IMR-90 (cell line): ENCODE measurements around the gene LMO1. TPM values are rescaled to one million over a fixed set of nuclear protein-coding genes. Genes with fewer than 3 reads are reported as not detected.

Source experiments
- ATAC-seq: fragments of 200-7000 bp; cut with Tn5 transposase; 2 replicates; pipeline ENCODE4 v1.9.1; 2020; ENCODE audit warnings: low read depth, mild to moderate bottlenecking, moderate library complexity
- BruUV-seq: library from RNA; stranded (reverse); fragments of 400-500 nt; replicated peaks from 2 replicates; lab custom pipeline; 2021; lab: Mats Ljungman, UMichigan
- CTCF ChIA-PET: fragments of 300-600 bp; formaldehyde crosslinking; extraction: SDS; loops from one replicate; lab custom pipeline; 2021; ENCODE audit warnings: antibody characterized with exemption; lab: Yijun Ruan, JAX
- POLR2A ChIA-PET: fragments of 300-600 bp; sonication (Branson Sonifier 250); formaldehyde crosslinking; loops from one replicate; lab custom pipeline; 2022; ENCODE audit warnings: antibody characterized with exemption; ENCODE audit not compliant: unreplicated experiment; lab: Charles Lee
- DNase-seq: peaks from one replicate; pipeline ENCODE4 v3.0.0; 2013
- H2AFZ ChIP-seq: replicated peaks from 2 replicates; pipeline ENCODE3; 2013; ENCODE audit warnings: low read length, mild to moderate bottlenecking; ENCODE audit not compliant: poor library complexity
- H2AK5ac ChIP-seq: 2 replicates; pipeline ENCODE4 v1.6.1; 2013; ENCODE audit warnings: low read depth, low read length, inconsistent platforms
- H2AK9ac ChIP-seq: replicated peaks from 2 replicates; pipeline ENCODE3; 2013; ENCODE audit warnings: mild to moderate bottlenecking, low read depth, low read length, moderate library complexity; ENCODE audit not compliant: poor library complexity
- H2BK120ac ChIP-seq: 2 replicates; pipeline ENCODE4 v1.6.1; 2013; ENCODE audit warnings: low read depth, low read length, inconsistent platforms
- H2BK15ac ChIP-seq: 3 replicates; pipeline ENCODE4 v1.6.1; 2013; ENCODE audit warnings: low read depth, low read length, inconsistent platforms
- H2BK20ac ChIP-seq: 2 replicates; pipeline ENCODE4 v1.6.1; 2013; ENCODE audit warnings: low read depth, mild to moderate bottlenecking, inconsistent platforms, low read length, moderate library complexity
- H2BK5ac ChIP-seq: 2 replicates; pipeline ENCODE4 v1.6.1; 2013; ENCODE audit warnings: mild to moderate bottlenecking, low read depth, low read length, inconsistent platforms; ENCODE audit not compliant: poor library complexity, severe bottlenecking
- H3K14ac ChIP-seq: replicated peaks from 2 replicates; pipeline ENCODE4 v1.6.1; 2013; ENCODE audit warnings: low read depth, low read length, inconsistent platforms
- H3K18ac ChIP-seq: 2 replicates; pipeline ENCODE4 v1.6.1; 2013; ENCODE audit warnings: low read depth, low read length, control low read depth
- H3K23ac ChIP-seq: 2 replicates; pipeline ENCODE4 v1.6.1; 2013; ENCODE audit warnings: low read depth, low read length, inconsistent platforms
- H3K27ac ChIP-seq: 2 replicates; pipeline ENCODE4 v1.5.1; 2013; ENCODE audit warnings: mild to moderate bottlenecking, control low read depth, low read length; ENCODE audit not compliant: insufficient read depth
- H3K27me3 ChIP-seq: 2 replicates; pipeline ENCODE4 v1.6.1; 2013; ENCODE audit warnings: low read length; ENCODE audit not compliant: control insufficient read depth, insufficient read depth
- H3K36me3 ChIP-seq: 2 replicates; pipeline ENCODE4 v1.6.1; 2013; ENCODE audit warnings: low read length, mixed read lengths; ENCODE audit not compliant: control insufficient read depth, insufficient read depth
- H3K4ac ChIP-seq: 2 replicates; pipeline ENCODE4 v1.6.1; 2013; ENCODE audit warnings: low read depth, low read length, inconsistent platforms
- H3K4me1 ChIP-seq: 2 replicates; pipeline ENCODE4 v1.6.1; 2013; ENCODE audit warnings: low read length, mixed read lengths; ENCODE audit not compliant: control insufficient read depth, insufficient read depth
- H3K4me2 ChIP-seq: 2 replicates; pipeline ENCODE4 v1.6.1; 2013; ENCODE audit warnings: low read depth, mild to moderate bottlenecking, control low read depth, low read length, moderate library complexity
- H3K4me3 ChIP-seq: 2 replicates; pipeline ENCODE4 v1.5.1; 2013; ENCODE audit warnings: low read depth, mild to moderate bottlenecking, control low read depth, low read length, moderate library complexity; ENCODE audit not compliant: insufficient read depth
- H3K56ac ChIP-seq: 2 replicates; pipeline ENCODE4 v1.6.1; 2013; ENCODE audit warnings: low read length, inconsistent platforms; ENCODE audit not compliant: insufficient read depth; ENCODE audit errors: extremely low read depth
- H3K79me1 ChIP-seq, 2 experiments: 2 replicates each; pipeline ENCODE4 v1.6.1; 2013; ENCODE audit warnings: low read length in 2 of 2, inconsistent platforms in 1 of 2, low read depth in 1 of 2
- H3K9ac ChIP-seq: 2 replicates; pipeline ENCODE4 v1.6.1; 2013; ENCODE audit warnings: low read depth, low read length, control low read depth
- H3K9me1 ChIP-seq: 2 replicates; pipeline ENCODE4 v1.6.1; 2013; ENCODE audit warnings: low read length, inconsistent platforms; ENCODE audit not compliant: insufficient read depth
- H3K9me3 ChIP-seq: 2 replicates; pipeline ENCODE4 v1.6.1; 2013; ENCODE audit warnings: low read length; ENCODE audit not compliant: control insufficient read depth, insufficient read depth
- H4K20me1 ChIP-seq: 2 replicates; pipeline ENCODE4 v1.6.1; 2013; ENCODE audit warnings: low read length, inconsistent platforms; ENCODE audit not compliant: insufficient read depth
- H4K5ac ChIP-seq: 2 replicates; pipeline ENCODE4 v1.6.1; 2013; ENCODE audit warnings: mild to moderate bottlenecking, low read depth, low read length, control low read depth
- H4K8ac ChIP-seq, 2 experiments: 2 replicates each; pipeline ENCODE4 v1.6.1; 2013; ENCODE audit warnings: low read depth in 2 of 2, low read length in 2 of 2, control low read depth in 1 of 2, inconsistent platforms in 1 of 2
- H4K91ac ChIP-seq: 2 replicates; pipeline ENCODE4 v1.6.1; 2013; ENCODE audit warnings: low read depth, low read length, inconsistent platforms; ENCODE audit not compliant: insufficient read depth
- BHLHE40 ChIP-seq: fragments of 150-350 bp; IDR thresholded peaks from 2 replicates; pipeline ENCODE4 v1.6.1; 2016; ENCODE audit warnings: mild to moderate bottlenecking, low read depth, low read length
- RCOR1 ChIP-seq: IDR thresholded peaks from 2 replicates; pipeline ENCODE4 v1.6.1; 2012; ENCODE audit warnings: mild to moderate bottlenecking, low read length, improper control_type of control experiment; ENCODE audit not compliant: insufficient replicate concordance
- WGBS, 2 experiments: methylation state at CpG; one replicate each; pipeline versions ENCODE4 v1.1.5 to v1.1.7; 2013; ENCODE audit warnings: missing lambda C conversion rate in 2 of 2; ENCODE audit not compliant: insufficient read length in 1 of 2; ENCODE audit errors: extremely low coverage in 2 of 2; 5-methylcytosine and 5-hydroxymethylcytosine counted together
- dilution Hi-C: fragments of 300-500 bp; cut with HindIII; formaldehyde crosslinking; loops from one replicate; pipeline ENCODE4 v1.14.3; 2018; ENCODE audit warnings: low sequenced_read_pairs; ENCODE audit not compliant: unreplicated experiment
- in situ Hi-C: fragments of 300-500 bp; cut with MboI; formaldehyde crosslinking; loops from 3 replicates; pipeline ENCODE4 v1.14.3; 2019; ENCODE audit warnings: low sequenced_read_pairs, inconsistent platforms, mixed read lengths
- intact Hi-C: fragments of 100-400 bp; cut with micrococcal nuclease; formaldehyde crosslinking; loops from 2 replicates; pipeline ENCODE4 v1.10.0; 2022
- polyA plus RNA-seq, 3 experiments: library from polyadenylated mRNA; depleted of rRNA; stranded (reverse); fragments of >200 nt; gene quantifications; 2 replicates each; pipeline ENCODE4 v1.2.3, GENCODE V29; 2012; ENCODE audit warnings: low replicate concordance in 1 of 3
- total RNA-seq: library from RNA; depleted of rRNA; stranded (reverse); fragments of >200 nt; gene quantifications from 2 replicates; pipeline ENCODE4 v1.2.3, GENCODE V29; 2012
- TF ChIP-seq, protein P1 (sequence below): fragments of 150-350 bp; IDR thresholded peaks from 2 replicates; pipeline ENCODE4 v1.6.1; 2016; ENCODE audit warnings: low read depth, mild to moderate bottlenecking, low read length, moderate library complexity, borderline replicate concordance

LMO1 gene
- total and polyA plus RNA-seq, 2 of the 4 experiments (the other 2 are of a cell fraction), result not detected

GRCh38 chr11:8257003-8257664 lies 6.5 kb downstream of the LMO1 start:
- Histone ChIP-seq H3K56ac (no peak overlapping the region), H3K4ac (no peak overlapping the region), H2BK5ac (no peak overlapping the region), H3K14ac (no peak overlapping the region), H3K23ac (no peak overlapping the region), H2AK5ac (no peak overlapping the region), H3K9me3 (no peaks in the 10 kb centered on the region), H3K4me2 (no peak overlapping the region), H3K27ac (no peak overlapping the region), H4K8ac (no peak overlapping the region), H3K79me1 (no peaks in the 10 kb centered on the region), H3K9me1 (no peaks in the 10 kb centered on the region), H3K18ac (no peak overlapping the region), H3K4me1 (no peaks in the 10 kb centered on the region), H2BK120ac (no peak overlapping the region), H4K20me1 (no peaks in the 10 kb centered on the region), H2BK15ac (no peak overlapping the region), H3K27me3 (peaks cover 34% of the 10 kb centered on the region), H2AFZ (no peak overlapping the region), H4K91ac (no peak overlapping the region), H3K9ac (no peak overlapping the region), H3K4me3 (no peak overlapping the region), H2AK9ac (no peak overlapping the region), H4K5ac (no peak overlapping the region), H2BK20ac (no peak overlapping the region), H3K36me3 (no peaks in the 10 kb centered on the region)
- in situ Hi-C loops (no loop called here), dilution Hi-C loops (no loop called here), intact Hi-C loops (no loop called here)
- ATAC-seq (no peak), DNase-seq (no peak)
- POLR2A ChIA-PET, result no interaction called here
- no TSS peak for BruUV-seq
- CTCF ChIA-PET, result no interaction called here
- 40% methylated on average over 1 of the region's 4 CpGs; no CpG with 5 or more reads in 1 of the 2 experiments for WGBS, 2 experiments
- TF ChIP-seq BHLHE40, result no peak
- TF ChIP-seq RCOR1, result no peak
- TF ChIP-seq, protein P1, sequence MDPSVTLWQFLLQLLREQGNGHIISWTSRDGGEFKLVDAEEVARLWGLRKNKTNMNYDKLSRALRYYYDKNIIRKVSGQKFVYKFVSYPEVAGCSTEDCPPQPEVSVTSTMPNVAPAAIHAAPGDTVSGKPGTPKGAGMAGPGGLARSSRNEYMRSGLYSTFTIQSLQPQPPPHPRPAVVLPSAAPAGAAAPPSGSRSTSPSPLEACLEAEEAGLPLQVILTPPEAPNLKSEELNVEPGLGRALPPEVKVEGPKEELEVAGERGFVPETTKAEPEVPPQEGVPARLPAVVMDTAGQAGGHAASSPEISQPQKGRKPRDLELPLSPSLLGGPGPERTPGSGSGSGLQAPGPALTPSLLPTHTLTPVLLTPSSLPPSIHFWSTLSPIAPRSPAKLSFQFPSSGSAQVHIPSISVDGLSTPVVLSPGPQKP, result no peak
